NCI-H345 (cell line): Measurements from ENCODE around the gene RAB8B.
"Not testable (repeated sequence)": the region's sequence is repeated elsewhere in the genome, so short reads cannot be mapped to it uniquely, and the experiment has no call there.

ENCODE experiments used
- DNase-seq: peaks from one replicate; lab custom pipeline; 2025; lab: John Stamatoyannopoulos, UW

RAB8B gene

GRCh38 chr15:63208824-63209223 is 19.4 kb downstream of the RAB8B start:
- DNase-seq: not testable (repeated sequence)

- no peak for DNase-seq
These were observed 21.0 kb downstream of the RAB8B start for GRCh38 chr15:63210151-63211091.

- DNase-seq: no peak
These were observed 21.7 kb downstream of the RAB8B start for GRCh38 chr15:63211092-63211490.

- no peak for DNase-seq
These were observed 22.1 kb downstream of the RAB8B start for GRCh38 chr15:63211549-63211948.

GRCh38 chr15:63212050-63213004 is 22.9 kb downstream of the RAB8B start:
- DNase-seq: no peak

GRCh38 chr15:63218100-63218808 is 28.8 kb downstream of the RAB8B start:
- no peak for DNase-seq

- DNase-seq: no peak
These were observed 29.8 kb downstream of the RAB8B start for GRCh38 chr15:63219196-63219710.

GRCh38 chr15:63221346-63221745 is 31.9 kb downstream of the RAB8B start:
- DNase-seq: no peak

GRCh38 chr15:63223463-63223862 is 34.1 kb downstream of the RAB8B start:
- DNase-seq: no peak

- DNase-seq: no peak
These were observed 36.0 kb downstream of the RAB8B start for GRCh38 chr15:63225381-63225780.

GRCh38 chr15:63226155-63226883 is 36.9 kb downstream of the RAB8B start:
- DNase-seq: no peak

- DNase-seq: no peak
These were observed 37.6 kb downstream of the RAB8B start for GRCh38 chr15:63226966-63227401.

- DNase-seq: no peak
These were observed 38.3 kb downstream of the RAB8B start for GRCh38 chr15:63227689-63228088.

- DNase-seq: no peak
These were observed 41.8 kb downstream of the RAB8B start for GRCh38 chr15:63231206-63231605.

- no peak for DNase-seq
These were observed 42.3 kb downstream of the RAB8B start for GRCh38 chr15:63231706-63232105.

- no peak for DNase-seq
These were observed 43.0 kb downstream of the RAB8B start for GRCh38 chr15:63232405-63232804.

GRCh38 chr15:63232943-63233342 is 43.5 kb downstream of the RAB8B start:
- no peak for DNase-seq

GRCh38 chr15:63233667-63234423 is 44.4 kb downstream of the RAB8B start:
- no peak for DNase-seq

- no peak for DNase-seq
These were observed 45.1 kb downstream of the RAB8B start for GRCh38 chr15:63234451-63234870.

GRCh38 chr15:63236272-63236671 is 46.9 kb downstream of the RAB8B start:
- no peak for DNase-seq
